SK-N-SH treated with all-trans-retinoic acid at 6 μM for 48 hours (cell line): Measurements from ENCODE around the gene MAGEB4.
"Not testable (repeated sequence)": the region's sequence is repeated elsewhere in the genome, so short reads cannot be mapped to it uniquely, and the experiment has no call there.

Experiments
- ATAC-seq: fragments of 200-7000 bp; cut with Tn5 transposase; 3 replicates; pipeline ENCODE4 v1.9.1; 2020; ENCODE audit warnings: mild to moderate bottlenecking, moderate library complexity
- ARNTL ChIP-seq: fragments of 450-650 bp; formaldehyde crosslinking; IDR thresholded peaks from 2 replicates; pipeline ENCODE4 v1.5.0; 2020; ENCODE audit warnings: low read depth, mild to moderate bottlenecking, moderate library complexity, borderline replicate concordance
- BACH2 ChIP-seq: fragments of 250-450 bp; sonication (Bioruptor Pico); IDR thresholded peaks from 2 replicates; pipeline ENCODE4 v1.9.0; 2021; ENCODE audit warnings: mild to moderate bottlenecking, borderline replicate concordance
- CSDC2 ChIP-seq: fragments of 250-450 bp; sonication (Bioruptor Pico); IDR thresholded peaks from 2 replicates; pipeline ENCODE4 v1.5.0; 2020; ENCODE audit warnings: mild to moderate bottlenecking, moderate library complexity
- ESRRG ChIP-seq: fragments of 250-450 bp; sonication (Bioruptor Pico); IDR thresholded peaks from 2 replicates; pipeline ENCODE4 v1.6.1; 2021; ENCODE audit warnings: mild to moderate bottlenecking
- GLIS3 ChIP-seq: fragments of 250-450 bp; sonication (Bioruptor Pico); IDR thresholded peaks from 2 replicates; pipeline ENCODE4 v1.5.0; 2020; ENCODE audit warnings: mild to moderate bottlenecking, moderate library complexity
- ISL1 ChIP-seq: fragments of 250-450 bp; sonication (Bioruptor Pico); IDR thresholded peaks from 2 replicates; pipeline ENCODE4 v2.1.2; 2022; ENCODE audit warnings: mild to moderate bottlenecking, moderate library complexity
- PPARA ChIP-seq: fragments of 250-450 bp; sonication (Bioruptor Pico); IDR thresholded peaks from 2 replicates; pipeline ENCODE4 v1.5.0; 2020; ENCODE audit warnings: mild to moderate bottlenecking, borderline replicate concordance
- RARB ChIP-seq: fragments of 250-450 bp; sonication (Bioruptor Pico); IDR thresholded peaks from 2 replicates; pipeline ENCODE4 v1.8.0; 2021; ENCODE audit warnings: mild to moderate bottlenecking, moderate library complexity
- TCF4 ChIP-seq: fragments of 250-450 bp; sonication (Bioruptor Pico); IDR thresholded peaks from 2 replicates; pipeline ENCODE4 v1.8.0; 2021; ENCODE audit warnings: mild to moderate bottlenecking, moderate library complexity, borderline replicate concordance
- TOX ChIP-seq: fragments of 250-450 bp; sonication (Bioruptor Pico); IDR thresholded peaks from 2 replicates; pipeline ENCODE4 v1.8.0; 2021; ENCODE audit warnings: mild to moderate bottlenecking, moderate library complexity, borderline replicate concordance
- ZC3H10 ChIP-seq: fragments of 250-450 bp; sonication (Bioruptor Pico); IDR thresholded peaks from 2 replicates; pipeline ENCODE4 v1.5.1; 2021; ENCODE audit warnings: mild to moderate bottlenecking, moderate library complexity
- ZFP3 ChIP-seq: fragments of 250-450 bp; sonication (Bioruptor Pico); IDR thresholded peaks from 2 replicates; pipeline ENCODE4 v1.5.0; 2020; ENCODE audit warnings: mild to moderate bottlenecking, moderate library complexity
- ZFP30 ChIP-seq: fragments of 450-650 bp; formaldehyde crosslinking; IDR thresholded peaks from 2 replicates; pipeline ENCODE4 v1.5.0; 2022; ENCODE audit warnings: mild to moderate bottlenecking, moderate library complexity
- ZNF70 ChIP-seq: fragments of 450-650 bp; formaldehyde crosslinking; IDR thresholded peaks from 2 replicates; pipeline ENCODE4 v1.5.0; 2020; ENCODE audit warnings: mild to moderate bottlenecking, moderate library complexity
- ZNF8 ChIP-seq: fragments of 450-650 bp; formaldehyde crosslinking; IDR thresholded peaks from 2 replicates; pipeline ENCODE4 v1.5.0; 2020; ENCODE audit warnings: mild to moderate bottlenecking, moderate library complexity
- TF ChIP-seq, protein P1 (sequence below): fragments of 250-450 bp; sonication (Bioruptor Pico); IDR thresholded peaks from 2 replicates; pipeline ENCODE4 v1.8.0; 2021; ENCODE audit warnings: low read depth, mild to moderate bottlenecking, moderate library complexity, borderline replicate concordance
- TF ChIP-seq, protein P2 (sequence below): fragments of 250-450 bp; sonication (Bioruptor Pico); IDR thresholded peaks from 2 replicates; pipeline ENCODE4 v1.5.0; 2020; ENCODE audit warnings: mild to moderate bottlenecking, moderate library complexity
- TF ChIP-seq, protein P3 (sequence below): fragments of 250-450 bp; sonication (Bioruptor Pico); IDR thresholded peaks from 2 replicates; pipeline ENCODE4 v1.8.0; 2020; ENCODE audit warnings: mild to moderate bottlenecking, moderate library complexity, borderline replicate concordance
- TF ChIP-seq, protein P4 (sequence below): fragments of 250-450 bp; sonication (Bioruptor Pico); IDR thresholded peaks from 2 replicates; pipeline ENCODE4 v1.5.1; 2021; ENCODE audit warnings: mild to moderate bottlenecking, moderate library complexity
- TF ChIP-seq, protein P5 (sequence below): fragments of 250-450 bp; sonication (Bioruptor Pico); IDR thresholded peaks from 2 replicates; pipeline ENCODE4 v1.5.1; 2020; ENCODE audit warnings: low read depth, mild to moderate bottlenecking, moderate library complexity

MAGEB4 gene, protein sequence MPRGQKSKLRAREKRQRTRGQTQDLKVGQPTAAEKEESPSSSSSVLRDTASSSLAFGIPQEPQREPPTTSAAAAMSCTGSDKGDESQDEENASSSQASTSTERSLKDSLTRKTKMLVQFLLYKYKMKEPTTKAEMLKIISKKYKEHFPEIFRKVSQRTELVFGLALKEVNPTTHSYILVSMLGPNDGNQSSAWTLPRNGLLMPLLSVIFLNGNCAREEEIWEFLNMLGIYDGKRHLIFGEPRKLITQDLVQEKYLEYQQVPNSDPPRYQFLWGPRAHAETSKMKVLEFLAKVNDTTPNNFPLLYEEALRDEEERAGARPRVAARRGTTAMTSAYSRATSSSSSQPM

DNA sequence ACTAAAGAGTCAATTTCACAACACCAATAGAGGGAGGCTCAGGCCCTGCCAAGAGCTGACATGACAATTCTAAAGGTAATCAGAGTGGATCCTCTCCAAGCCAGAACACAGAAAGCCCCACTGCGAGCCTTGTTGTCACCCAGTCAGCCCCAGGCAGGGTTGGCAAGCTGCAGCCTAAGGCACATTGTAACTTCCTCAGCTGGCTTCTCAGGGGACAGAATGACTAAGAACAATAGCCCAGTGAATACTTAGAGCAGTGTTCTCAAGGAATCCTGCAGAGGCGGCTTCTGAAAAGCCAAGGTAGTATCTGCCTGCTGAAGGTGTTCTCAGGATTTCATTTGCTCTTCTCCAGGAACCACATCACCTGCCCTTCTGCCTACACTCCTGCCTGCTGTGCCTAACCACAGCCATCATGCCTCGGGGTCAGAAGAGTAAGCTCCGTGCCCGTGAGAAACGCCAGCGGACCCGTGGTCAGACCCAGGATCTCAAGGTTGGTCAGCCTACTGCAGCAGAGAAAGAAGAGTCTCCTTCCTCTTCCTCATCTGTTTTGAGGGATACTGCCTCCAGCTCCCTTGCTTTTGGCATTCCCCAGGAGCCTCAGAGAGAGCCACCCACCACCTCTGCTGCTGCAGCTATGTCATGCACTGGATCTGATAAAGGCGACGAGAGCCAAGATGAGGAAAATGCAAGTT, at the start of gene MAGEB4:
MAGEB4 (plus strand) TSS at position 277 of the 692 bp plus-strand sequence; CDS start at position 413, 136 bp downstream.
- no peak for ATAC-seq
- no peak for TF ChIP-seq ISL1 (CRISPR knock-in tag)
- no peak for TF ChIP-seq BACH2 (CRISPR knock-in tag)
- no peak for TF ChIP-seq ESRRG
- TF ChIP-seq ZFP30 (CRISPR knock-in tag), result no peak
- TF ChIP-seq TCF4, result no peak
- TF ChIP-seq, protein P1, sequence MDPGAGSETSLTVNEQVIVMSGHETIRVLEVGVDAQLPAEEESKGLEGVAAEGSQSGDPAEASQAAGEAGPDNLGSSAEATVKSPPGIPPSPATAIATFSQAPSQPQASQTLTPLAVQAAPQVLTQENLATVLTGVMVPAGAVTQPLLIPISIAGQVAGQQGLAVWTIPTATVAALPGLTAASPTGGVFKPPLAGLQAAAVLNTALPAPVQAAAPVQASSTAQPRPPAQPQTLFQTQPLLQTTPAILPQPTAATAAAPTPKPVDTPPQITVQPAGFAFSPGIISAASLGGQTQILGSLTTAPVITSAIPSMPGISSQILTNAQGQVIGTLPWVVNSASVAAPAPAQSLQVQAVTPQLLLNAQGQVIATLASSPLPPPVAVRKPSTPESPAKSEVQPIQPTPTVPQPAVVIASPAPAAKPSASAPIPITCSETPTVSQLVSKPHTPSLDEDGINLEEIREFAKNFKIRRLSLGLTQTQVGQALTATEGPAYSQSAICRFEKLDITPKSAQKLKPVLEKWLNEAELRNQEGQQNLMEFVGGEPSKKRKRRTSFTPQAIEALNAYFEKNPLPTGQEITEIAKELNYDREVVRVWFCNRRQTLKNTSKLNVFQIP (CRISPR knock-in tag), result no peak
- no peak for TF ChIP-seq ZC3H10
- TF ChIP-seq CSDC2 (CRISPR knock-in tag), result no peak
- no peak for TF ChIP-seq PPARA
- no peak for TF ChIP-seq GLIS3 (CRISPR knock-in tag)
- TF ChIP-seq ZFP3 (CRISPR knock-in tag), result no peak
- TF ChIP-seq, protein P2, sequence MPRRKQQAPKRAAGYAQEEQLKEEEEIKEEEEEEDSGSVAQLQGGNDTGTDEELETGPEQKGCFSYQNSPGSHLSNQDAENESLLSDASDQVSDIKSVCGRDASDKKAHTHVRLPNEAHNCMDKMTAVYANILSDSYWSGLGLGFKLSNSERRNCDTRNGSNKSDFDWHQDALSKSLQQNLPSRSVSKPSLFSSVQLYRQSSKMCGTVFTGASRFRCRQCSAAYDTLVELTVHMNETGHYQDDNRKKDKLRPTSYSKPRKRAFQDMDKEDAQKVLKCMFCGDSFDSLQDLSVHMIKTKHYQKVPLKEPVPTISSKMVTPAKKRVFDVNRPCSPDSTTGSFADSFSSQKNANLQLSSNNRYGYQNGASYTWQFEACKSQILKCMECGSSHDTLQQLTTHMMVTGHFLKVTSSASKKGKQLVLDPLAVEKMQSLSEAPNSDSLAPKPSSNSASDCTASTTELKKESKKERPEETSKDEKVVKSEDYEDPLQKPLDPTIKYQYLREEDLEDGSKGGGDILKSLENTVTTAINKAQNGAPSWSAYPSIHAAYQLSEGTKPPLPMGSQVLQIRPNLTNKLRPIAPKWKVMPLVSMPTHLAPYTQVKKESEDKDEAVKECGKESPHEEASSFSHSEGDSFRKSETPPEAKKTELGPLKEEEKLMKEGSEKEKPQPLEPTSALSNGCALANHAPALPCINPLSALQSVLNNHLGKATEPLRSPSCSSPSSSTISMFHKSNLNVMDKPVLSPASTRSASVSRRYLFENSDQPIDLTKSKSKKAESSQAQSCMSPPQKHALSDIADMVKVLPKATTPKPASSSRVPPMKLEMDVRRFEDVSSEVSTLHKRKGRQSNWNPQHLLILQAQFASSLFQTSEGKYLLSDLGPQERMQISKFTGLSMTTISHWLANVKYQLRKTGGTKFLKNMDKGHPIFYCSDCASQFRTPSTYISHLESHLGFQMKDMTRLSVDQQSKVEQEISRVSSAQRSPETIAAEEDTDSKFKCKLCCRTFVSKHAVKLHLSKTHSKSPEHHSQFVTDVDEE (CRISPR knock-in tag), result no peak
- TF ChIP-seq TOX, result no peak
- no peak for TF ChIP-seq RARB (CRISPR knock-in tag)
- no peak for TF ChIP-seq ZNF70
- TF ChIP-seq, protein P3, sequence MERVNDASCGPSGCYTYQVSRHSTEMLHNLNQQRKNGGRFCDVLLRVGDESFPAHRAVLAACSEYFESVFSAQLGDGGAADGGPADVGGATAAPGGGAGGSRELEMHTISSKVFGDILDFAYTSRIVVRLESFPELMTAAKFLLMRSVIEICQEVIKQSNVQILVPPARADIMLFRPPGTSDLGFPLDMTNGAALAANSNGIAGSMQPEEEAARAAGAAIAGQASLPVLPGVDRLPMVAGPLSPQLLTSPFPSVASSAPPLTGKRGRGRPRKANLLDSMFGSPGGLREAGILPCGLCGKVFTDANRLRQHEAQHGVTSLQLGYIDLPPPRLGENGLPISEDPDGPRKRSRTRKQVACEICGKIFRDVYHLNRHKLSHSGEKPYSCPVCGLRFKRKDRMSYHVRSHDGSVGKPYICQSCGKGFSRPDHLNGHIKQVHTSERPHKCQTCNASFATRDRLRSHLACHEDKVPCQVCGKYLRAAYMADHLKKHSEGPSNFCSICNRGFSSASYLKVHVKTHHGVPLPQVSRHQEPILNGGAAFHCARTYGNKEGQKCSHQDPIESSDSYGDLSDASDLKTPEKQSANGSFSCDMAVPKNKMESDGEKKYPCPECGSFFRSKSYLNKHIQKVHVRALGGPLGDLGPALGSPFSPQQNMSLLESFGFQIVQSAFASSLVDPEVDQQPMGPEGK (CRISPR knock-in tag), result no peak
- TF ChIP-seq, protein P4, sequence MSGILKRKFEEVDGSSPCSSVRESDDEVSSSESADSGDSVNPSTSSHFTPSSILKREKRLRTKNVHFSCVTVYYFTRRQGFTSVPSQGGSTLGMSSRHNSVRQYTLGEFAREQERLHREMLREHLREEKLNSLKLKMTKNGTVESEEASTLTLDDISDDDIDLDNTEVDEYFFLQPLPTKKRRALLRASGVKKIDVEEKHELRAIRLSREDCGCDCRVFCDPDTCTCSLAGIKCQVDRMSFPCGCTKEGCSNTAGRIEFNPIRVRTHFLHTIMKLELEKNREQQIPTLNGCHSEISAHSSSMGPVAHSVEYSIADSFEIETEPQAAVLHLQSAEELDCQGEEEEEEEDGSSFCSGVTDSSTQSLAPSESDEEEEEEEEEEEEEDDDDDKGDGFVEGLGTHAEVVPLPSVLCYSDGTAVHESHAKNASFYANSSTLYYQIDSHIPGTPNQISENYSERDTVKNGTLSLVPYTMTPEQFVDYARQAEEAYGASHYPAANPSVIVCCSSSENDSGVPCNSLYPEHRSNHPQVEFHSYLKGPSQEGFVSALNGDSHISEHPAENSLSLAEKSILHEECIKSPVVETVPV (CRISPR knock-in tag), result no peak
- no peak for TF ChIP-seq ARNTL (CRISPR knock-in tag)
- TF ChIP-seq, protein P5, sequence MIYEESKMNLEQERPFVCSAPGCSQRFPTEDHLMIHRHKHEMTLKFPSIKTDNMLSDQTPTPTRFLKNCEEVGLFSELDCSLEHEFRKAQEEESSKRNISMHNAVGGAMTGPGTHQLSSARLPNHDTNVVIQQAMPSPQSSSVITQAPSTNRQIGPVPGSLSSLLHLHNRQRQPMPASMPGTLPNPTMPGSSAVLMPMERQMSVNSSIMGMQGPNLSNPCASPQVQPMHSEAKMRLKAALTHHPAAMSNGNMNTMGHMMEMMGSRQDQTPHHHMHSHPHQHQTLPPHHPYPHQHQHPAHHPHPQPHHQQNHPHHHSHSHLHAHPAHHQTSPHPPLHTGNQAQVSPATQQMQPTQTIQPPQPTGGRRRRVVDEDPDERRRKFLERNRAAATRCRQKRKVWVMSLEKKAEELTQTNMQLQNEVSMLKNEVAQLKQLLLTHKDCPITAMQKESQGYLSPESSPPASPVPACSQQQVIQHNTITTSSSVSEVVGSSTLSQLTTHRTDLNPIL (CRISPR knock-in tag), result no peak
- TF ChIP-seq ZNF8 (CRISPR knock-in tag), result no peak

DNA sequence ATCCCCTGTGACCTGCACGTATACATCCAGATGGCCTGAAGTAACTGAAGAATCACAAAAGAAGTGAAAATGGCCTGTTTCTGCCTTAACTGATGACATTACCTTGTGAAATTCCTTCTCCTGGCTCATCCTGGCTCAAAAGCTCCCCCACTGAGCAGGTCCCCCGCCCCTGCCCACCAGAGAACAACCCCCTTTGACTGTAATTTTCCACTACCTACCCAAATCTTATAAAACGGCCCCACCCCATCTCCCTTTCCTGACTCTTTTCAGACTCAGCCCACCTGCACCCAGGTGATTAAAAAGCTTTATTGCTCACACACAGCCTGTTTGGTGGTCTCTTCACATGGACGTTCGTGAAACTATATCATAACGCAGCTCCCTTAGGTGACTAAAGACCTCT, 47.9 kb upstream of the MAGEB4 start:
- ATAC-seq, result not testable (repeated sequence)

DNA sequence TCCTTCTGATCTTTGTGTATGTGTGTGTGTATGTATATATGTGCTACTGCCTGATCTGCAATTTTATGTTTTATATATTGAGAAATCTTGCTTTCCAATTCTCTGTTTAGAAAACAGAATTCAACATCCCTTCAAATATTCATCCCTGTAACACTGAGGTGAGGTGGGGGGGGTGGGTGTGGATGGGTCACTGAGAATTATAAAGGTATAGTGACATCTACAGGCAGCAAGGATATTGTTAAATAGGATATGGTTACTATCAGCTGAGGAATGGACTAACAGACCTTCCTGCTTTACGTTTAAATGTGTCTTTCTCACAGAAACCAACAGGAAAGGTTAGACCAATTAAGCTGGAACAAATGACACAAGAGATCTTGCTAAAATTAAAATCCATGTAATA, 45.5 kb upstream of the MAGEB4 start:
- ATAC-seq, result peak; percentile 89
- no peak for TF ChIP-seq CSDC2 (CRISPR knock-in tag)
- TF ChIP-seq, protein P5 (CRISPR knock-in tag), result no peak
- no peak for TF ChIP-seq ZFP3 (CRISPR knock-in tag)
- TF ChIP-seq, protein P1 (CRISPR knock-in tag), result no peak
- TF ChIP-seq, protein P4 (CRISPR knock-in tag), result no peak
- TF ChIP-seq, protein P3 (CRISPR knock-in tag), result no peak
- TF ChIP-seq BACH2 (CRISPR knock-in tag), result no peak
